Activated T-helper 17 cell treated with anti-CD3 and anti-CD28 coated beads, Interleukin-2, amount 50 U/mL, for 72 hours (primary cell): ENCODE measurements around the gene PSTK. TPM values are rescaled to one million over a fixed set of nuclear protein-coding genes. Genes with fewer than 3 reads are reported as not detected.

ENCODE experiments used
- ATAC-seq: fragments of 150-1000 bp; cut with Tn5 transposase; replicated peaks from 2 replicates; pipeline ENCODE4 v1.10.0; 2021; ENCODE audit warnings: mild to moderate bottlenecking, moderate library complexity
- H3K27ac Mint-ChIP-seq: one replicate; pipeline ENCODE4 v1.8.0; 2022; ENCODE audit warnings: mixed read lengths
- H3K27me3 Mint-ChIP-seq: one replicate; pipeline ENCODE4 v1.8.0; 2022; ENCODE audit warnings: mixed read lengths
- H3K36me3 Mint-ChIP-seq: one replicate; pipeline ENCODE4 v1.8.0; 2022; ENCODE audit warnings: low read depth, mild to moderate bottlenecking, mixed read lengths
- H3K4me1 Mint-ChIP-seq: one replicate; pipeline ENCODE4 v1.8.0; 2022; ENCODE audit warnings: mixed read lengths
- H3K4me3 Mint-ChIP-seq: one replicate; pipeline ENCODE4 v1.8.0; 2022; ENCODE audit warnings: mild to moderate bottlenecking, mixed read lengths
- H3K9me3 Mint-ChIP-seq: one replicate; pipeline ENCODE4 v1.8.0; 2022; ENCODE audit warnings: mixed read lengths
- total RNA-seq, 2 donors: library from RNA; stranded (reverse); gene quantifications; one replicate each; pipeline ENCODE4 v1.2.3, GENCODE V29; 2022

Gene PSTK
- total RNA-seq, 2 donors from 2014 or later: 2.8 to 5.0 TPM

DNA sequence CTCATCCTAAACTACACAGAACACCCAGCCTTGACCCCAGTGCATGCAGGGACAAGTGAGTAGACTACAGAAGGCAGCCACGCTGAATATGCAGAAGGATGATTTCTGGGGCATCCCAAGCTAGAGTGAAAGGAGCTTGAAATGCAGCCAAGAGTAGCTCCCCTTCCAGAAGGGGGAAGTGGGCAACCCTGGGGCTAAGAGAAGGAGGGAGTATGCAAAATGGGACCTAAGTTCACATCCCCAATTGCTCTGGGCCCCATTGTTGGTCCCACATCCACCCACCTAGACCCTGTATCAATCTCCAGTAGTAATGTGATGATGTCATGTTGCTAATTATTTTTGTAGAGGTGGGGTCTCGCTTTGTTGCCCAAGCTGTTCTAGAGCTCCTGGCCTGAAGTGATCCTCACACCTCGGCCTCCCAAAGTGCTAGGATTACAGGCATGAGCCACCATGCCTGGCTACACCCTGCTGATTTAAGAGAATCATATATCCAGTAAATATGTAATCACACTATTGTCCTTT is 5.6 kb upstream of the PSTK start:
- Mint-ChIP-seq H3K27me3 (peaks cover 5% of the 10 kb centered on the region), H3K36me3 (no peaks in the 10 kb centered on the region), H3K9me3 (no peaks in the 10 kb centered on the region), H3K4me3 (no peak overlapping the region), H3K4me1 (no peaks in the 10 kb centered on the region), H3K27ac (no peak overlapping the region)
- ATAC-seq: no peak

DNA sequence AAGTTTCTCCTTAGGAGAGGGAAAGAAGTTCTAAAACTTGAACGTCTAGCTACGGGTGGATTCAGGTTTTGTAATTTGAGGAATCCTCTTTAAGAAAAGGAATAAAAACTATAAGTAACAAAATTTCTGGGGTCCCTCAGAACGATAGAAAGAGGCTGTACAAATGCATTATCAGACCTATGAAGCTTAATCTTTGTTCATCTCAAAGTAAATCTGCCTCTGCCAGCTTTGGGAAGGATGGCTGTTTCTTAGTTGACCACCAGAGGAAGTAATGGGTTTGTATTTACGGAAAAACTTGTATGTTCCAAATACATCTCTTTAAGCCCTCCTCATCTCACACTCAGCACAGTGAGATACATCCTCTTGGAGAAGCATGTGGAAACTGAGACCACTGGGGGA is 864 bp downstream of the PSTK start:
- Mint-ChIP-seq H3K27me3 (no peaks in the 10 kb centered on the region), H3K36me3 (peaks cover 19% of the 10 kb centered on the region), H3K9me3 (no peaks in the 10 kb centered on the region), H3K27ac (peak overlapping the region; percentile 93), H3K4me1 (peaks cover 16% of the 10 kb centered on the region), H3K4me3 (peak overlapping the region; percentile 90)
- no peak for ATAC-seq

DNA sequence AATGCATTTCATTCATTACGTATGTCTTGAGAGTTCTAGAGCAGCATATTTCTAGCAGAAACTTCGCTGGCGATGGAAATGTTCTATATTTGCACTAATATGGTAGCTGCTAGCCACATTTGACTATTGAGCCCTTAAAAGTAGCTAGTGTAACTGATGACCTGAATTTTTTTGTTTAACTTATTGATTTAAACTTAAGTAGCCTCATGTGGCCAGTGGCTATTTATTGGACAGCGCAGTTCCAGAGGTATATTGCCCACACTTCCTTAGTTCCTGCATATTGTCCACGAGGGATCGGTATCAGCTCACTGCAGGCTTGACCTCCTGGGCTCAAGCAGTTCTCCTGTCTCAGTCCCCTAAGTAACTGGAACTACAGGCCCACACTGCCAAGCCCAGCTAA is 3.7 kb downstream of the PSTK start:
- H3K9me3 Mint-ChIP-seq: no peaks in the 10 kb centered on the region
- H3K4me1 Mint-ChIP-seq: peaks cover 16% of the 10 kb centered on the region
- H3K27me3 Mint-ChIP-seq: no peaks in the 10 kb centered on the region
- peaks cover 27% of the 10 kb centered on the region for H3K36me3 Mint-ChIP-seq
- H3K4me3 Mint-ChIP-seq: no peak overlapping the region
- ATAC-seq: no peak
- no peak overlapping the region for H3K27ac Mint-ChIP-seq

DNA sequence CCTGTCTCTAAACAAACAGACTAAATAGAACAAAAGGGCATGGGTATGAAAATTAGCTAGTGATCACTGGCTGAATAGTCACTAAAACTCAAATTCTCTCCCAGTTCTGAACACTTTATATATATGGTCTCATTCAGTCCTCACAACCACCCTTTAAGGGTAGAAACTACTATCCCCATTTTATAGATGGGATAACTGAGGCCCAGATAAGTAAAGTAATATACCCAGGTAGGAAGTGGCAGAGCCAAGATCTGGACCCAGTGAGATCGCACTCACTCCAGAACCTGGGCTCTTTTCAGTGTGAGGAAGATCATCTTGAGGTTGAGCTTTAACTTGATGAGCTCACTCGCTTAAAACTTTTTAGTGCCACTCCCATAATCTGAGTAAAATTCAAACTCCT is 4.5 kb downstream of the PSTK start:
- Mint-ChIP-seq H3K4me1 (peaks cover 16% of the 10 kb centered on the region), H3K36me3 (peaks cover 27% of the 10 kb centered on the region), H3K27me3 (no peaks in the 10 kb centered on the region), H3K9me3 (no peaks in the 10 kb centered on the region), H3K27ac (no peak overlapping the region), H3K4me3 (no peak overlapping the region)
- no peak for ATAC-seq

DNA sequence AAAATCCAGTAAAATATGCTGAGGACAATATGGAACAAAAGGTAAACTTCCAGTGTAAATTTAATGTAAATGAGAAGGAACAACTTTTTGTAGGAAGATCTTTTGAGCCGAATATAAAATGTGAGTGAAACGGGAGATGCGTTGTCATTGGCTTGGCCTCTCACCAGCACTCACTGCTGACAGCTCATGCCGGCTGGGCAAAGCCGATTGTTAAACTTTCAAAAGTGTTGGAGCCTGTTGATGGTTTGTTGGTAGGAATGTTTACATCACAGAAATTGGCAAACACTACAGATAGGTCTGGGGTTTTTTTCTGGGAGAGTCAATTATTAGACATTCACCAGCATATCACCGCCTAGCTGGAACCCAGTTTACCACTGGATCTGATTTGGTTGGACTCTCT is 6.1 kb downstream of the PSTK start:
- peaks cover 36% of the 10 kb centered on the region for H3K36me3 Mint-ChIP-seq
- ATAC-seq: no peak
- no peaks in the 10 kb centered on the region for H3K27me3 Mint-ChIP-seq
- H3K27ac Mint-ChIP-seq: no peak overlapping the region
- H3K4me3 Mint-ChIP-seq: no peak overlapping the region
- peaks cover 2% of the 10 kb centered on the region for H3K4me1 Mint-ChIP-seq
- no peaks in the 10 kb centered on the region for H3K9me3 Mint-ChIP-seq

DNA sequence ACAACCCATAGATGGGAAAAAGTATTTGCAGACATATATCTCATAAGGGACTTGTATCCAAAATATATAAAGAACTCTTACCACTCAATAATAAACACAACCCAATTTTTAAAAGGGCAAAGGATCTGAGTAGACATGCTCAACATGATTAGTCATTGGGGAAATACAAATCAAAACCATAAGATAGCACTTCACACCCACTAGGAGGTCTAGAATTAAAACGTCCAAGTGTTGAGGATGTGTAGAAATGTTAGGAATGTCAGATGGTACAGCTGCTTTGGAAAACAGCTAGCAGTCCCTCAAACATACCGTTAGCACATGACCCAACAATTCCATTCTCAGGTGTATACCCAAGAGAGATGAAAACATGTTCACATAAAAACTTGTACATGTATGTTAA is 8.3 kb downstream of the PSTK start:
- Mint-ChIP-seq H3K4me3 (no peak overlapping the region), H3K4me1 (no peaks in the 10 kb centered on the region), H3K36me3 (peaks cover 51% of the 10 kb centered on the region), H3K27ac (no peak overlapping the region), H3K27me3 (no peaks in the 10 kb centered on the region), H3K9me3 (no peaks in the 10 kb centered on the region)
- ATAC-seq: no peak

DNA sequence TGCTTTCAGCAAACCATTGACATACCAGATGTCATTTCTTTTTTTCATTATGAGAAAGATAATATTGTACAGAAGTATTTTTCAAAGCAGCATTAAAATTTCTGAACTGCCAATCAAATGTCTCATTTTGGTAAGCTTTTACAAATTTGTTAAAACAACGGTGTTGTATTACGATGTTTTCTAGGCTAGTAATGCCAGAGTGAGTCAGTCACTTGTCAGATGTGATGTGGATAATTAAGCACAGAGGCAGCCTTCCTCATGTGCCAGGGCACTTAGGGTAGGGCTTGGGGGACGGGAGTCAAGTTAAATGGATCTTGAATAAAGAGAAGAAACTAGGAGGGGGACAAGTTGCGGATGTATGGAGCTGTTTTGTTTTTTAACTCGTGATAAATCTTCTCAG is 10.1 kb downstream of the PSTK start:
- Mint-ChIP-seq H3K4me1 (no peaks in the 10 kb centered on the region), H3K27me3 (no peaks in the 10 kb centered on the region), H3K27ac (peak overlapping the region; percentile 14), H3K9me3 (no peaks in the 10 kb centered on the region), H3K4me3 (no peak overlapping the region), H3K36me3 (peaks cover 54% of the 10 kb centered on the region)
- ATAC-seq: no peak

DNA sequence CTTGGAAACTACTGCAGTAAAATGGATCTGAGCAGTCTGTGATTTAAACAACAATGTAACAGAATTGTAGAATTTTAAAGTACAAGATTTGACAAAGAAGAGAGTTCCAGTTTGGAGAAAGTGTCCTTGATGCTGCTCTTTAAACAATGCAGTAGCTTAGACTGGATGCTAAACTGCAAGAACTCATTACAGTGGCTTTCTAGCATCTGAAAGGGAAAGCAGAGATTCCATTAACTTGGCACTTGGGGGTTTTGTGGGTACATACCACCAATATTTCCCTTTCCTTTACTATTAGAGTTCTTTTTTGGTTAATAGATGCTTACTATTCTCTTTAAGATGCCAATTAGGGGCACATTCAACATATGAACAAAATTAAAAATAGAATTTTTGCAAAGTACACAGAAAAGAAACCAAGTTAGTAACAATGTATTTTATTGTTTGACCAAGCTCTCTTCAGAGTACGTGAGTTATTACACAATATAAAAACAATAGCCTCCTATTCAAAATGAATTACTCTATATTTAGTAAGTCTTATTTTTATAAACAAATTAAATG is 11.9 kb downstream of the PSTK start:
- Mint-ChIP-seq H3K27me3 (no peaks in the 10 kb centered on the region), H3K4me3 (no peak overlapping the region), H3K4me1 (no peaks in the 10 kb centered on the region), H3K36me3 (peaks cover 63% of the 10 kb centered on the region), H3K9me3 (no peaks in the 10 kb centered on the region), H3K27ac (no peak overlapping the region)
- no peak for ATAC-seq

DNA sequence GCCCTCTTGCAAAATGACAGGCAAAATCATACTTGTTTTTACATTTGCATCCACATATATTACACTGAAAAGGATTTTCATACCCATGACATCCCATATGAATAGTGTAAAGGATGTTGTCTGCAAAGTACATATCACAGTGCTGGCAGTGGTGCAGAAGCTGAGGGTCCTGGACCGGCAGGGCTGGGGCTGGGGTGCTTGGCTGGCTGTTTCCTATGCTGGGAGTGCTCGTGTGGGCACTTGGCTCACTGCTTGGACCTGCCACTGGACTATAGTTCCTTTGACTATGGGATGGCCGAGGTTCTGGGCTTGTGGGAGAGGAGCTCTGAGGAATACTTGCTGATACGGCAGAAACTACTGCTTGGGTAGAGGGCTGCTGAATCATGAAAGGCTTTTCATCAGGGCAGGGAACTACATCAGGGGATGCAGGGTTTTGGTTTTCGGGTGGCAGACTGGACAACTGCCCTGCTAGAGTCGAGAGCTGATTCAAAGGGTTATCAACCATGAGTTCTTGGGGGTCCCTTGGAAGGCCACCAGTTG is 13.7 kb downstream of the PSTK start:
- no peak for ATAC-seq
- H3K4me1 Mint-ChIP-seq: no peaks in the 10 kb centered on the region
- H3K9me3 Mint-ChIP-seq: no peaks in the 10 kb centered on the region
- no peaks in the 10 kb centered on the region for H3K27me3 Mint-ChIP-seq
- H3K27ac Mint-ChIP-seq: no peak overlapping the region
- H3K4me3 Mint-ChIP-seq: no peak overlapping the region
- H3K36me3 Mint-ChIP-seq: peaks cover 78% of the 10 kb centered on the region

DNA sequence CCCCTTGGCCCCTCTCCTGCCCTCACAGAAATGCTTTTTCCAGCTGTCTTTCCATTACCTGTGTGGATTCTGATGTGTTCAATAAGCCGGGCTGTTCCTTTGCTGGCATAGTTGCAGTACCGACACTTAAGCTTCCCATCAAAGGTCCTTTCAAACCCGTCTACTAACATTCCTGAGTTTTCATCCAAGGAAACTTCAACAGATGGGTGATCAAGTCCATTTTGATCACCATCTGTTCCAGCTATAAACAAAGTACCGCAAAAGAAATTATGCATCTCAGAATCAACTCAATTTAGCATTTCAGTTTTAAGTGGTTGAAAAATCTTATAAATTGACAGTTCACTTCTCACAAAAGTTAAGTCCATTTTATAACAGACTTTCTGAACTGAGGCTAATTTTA is 15.7 kb downstream of the PSTK start:
- Mint-ChIP-seq H3K9me3 (no peaks in the 10 kb centered on the region), H3K27me3 (no peaks in the 10 kb centered on the region), H3K4me1 (peaks cover 14% of the 10 kb centered on the region), H3K27ac (no peak overlapping the region), H3K36me3 (peaks cover 76% of the 10 kb centered on the region), H3K4me3 (no peak overlapping the region)
- ATAC-seq: no peak

DNA sequence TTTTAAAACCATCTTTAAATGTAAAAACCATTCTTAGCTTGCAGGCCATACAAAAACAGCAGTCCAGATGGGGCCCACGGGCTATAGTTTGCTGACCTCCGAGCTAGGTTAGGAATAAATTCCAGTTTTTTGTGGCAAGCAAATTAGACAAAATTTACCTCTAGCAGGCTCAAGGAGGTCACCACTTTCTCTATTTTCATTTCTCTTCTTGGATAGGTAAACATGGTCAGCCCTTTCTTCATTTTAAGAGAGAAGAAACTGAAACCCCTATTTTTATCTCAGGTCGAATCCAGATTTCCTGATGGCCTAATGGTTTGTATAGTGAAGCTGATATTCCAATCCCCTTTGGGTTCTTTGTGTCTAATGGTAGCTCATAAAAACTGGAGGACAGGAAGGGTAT is 17.7 kb downstream of the PSTK start:
- Mint-ChIP-seq H3K27ac (no peak overlapping the region), H3K36me3 (peaks cover 77% of the 10 kb centered on the region)
- no peak for ATAC-seq

DNA sequence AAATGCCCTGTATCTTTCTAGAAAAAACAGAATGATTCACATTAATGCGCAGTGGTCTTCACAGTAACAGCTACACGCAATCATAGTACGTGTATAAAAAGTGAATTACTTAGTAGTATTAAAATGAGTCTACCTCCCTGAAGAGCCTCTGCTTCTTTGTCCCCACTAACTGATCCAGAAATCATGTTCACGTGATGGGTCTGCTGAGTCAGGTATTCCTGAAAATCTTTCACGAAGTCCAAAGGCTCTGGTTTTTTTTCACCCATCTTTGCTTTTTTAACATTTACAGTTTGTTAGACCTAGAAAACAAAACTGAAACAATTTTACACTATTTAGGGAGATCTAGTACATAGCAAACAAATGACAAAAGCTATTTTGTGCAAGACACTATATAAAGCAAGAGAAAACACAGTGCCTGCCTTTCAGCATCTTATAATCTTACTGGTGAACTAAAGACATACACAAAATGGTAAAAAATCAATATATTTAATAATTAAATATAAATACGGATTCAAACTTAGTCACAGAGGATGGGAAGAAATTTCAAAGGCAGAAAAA is 18.2 kb downstream of the PSTK start:
- no peak for ATAC-seq
- Mint-ChIP-seq H3K4me1 (peaks cover 21% of the 10 kb centered on the region), H3K4me3 (no peak overlapping the region), H3K27ac (no peak overlapping the region), H3K27me3 (no peaks in the 10 kb centered on the region), H3K9me3 (no peaks in the 10 kb centered on the region), H3K36me3 (peaks cover 71% of the 10 kb centered on the region)

More for the DNA sequence above, 17.7 kb downstream of the PSTK start:
- Mint-ChIP-seq H3K27me3 (no peaks in the 10 kb centered on the region), H3K4me1 (peaks cover 21% of the 10 kb centered on the region), H3K9me3 (no peaks in the 10 kb centered on the region), H3K4me3 (no peak overlapping the region)

DNA sequence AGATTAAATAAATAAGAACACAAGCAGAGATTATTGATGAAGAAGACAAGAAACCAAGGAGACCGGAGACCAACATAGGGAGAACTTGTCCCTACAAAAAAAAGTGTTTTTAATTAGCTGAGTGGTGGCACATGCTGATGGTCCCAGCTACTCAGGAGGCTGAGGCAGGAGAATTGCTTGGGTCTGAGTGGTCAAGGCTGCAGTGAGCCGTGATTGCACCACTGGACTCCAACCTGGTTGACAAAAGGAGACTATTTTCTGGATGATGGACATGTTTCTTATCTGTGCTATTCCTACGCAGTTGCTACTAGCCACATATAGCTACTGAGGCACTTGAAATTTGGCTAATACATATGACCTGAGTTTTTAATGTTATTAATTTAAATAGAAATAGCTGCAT is 18.7 kb downstream of the PSTK start:
- ATAC-seq: no peak
- H3K27ac Mint-ChIP-seq: no peak overlapping the region
- H3K9me3 Mint-ChIP-seq: no peaks in the 10 kb centered on the region
- no peak overlapping the region for H3K4me3 Mint-ChIP-seq
- peaks cover 21% of the 10 kb centered on the region for H3K4me1 Mint-ChIP-seq
- H3K27me3 Mint-ChIP-seq: no peaks in the 10 kb centered on the region
- H3K36me3 Mint-ChIP-seq: peaks cover 66% of the 10 kb centered on the region

DNA sequence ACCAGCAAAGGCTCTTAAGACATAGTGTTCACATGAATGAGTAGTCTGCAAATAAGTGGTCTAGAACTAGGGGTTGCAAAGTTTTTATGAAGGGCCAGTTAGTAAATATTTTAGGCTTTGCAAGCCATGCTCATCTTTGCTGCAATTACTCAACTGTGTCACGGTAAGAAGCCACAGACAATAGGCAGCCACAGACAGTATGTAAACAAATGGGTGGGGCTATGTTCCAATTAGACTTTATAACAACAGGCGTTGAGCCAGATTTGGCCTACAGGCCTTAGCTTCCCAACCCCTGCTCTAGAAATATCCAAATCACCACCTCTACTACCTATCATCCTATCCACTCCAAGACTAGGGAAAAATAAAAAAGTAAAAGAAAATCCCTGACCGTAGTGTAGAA is 19.1 kb downstream of the PSTK start:
- H3K27ac Mint-ChIP-seq: peak overlapping the region; percentile 13
- peaks cover 62% of the 10 kb centered on the region for H3K36me3 Mint-ChIP-seq
- no peak overlapping the region for H3K4me3 Mint-ChIP-seq
- H3K9me3 Mint-ChIP-seq: no peaks in the 10 kb centered on the region
- peaks cover 21% of the 10 kb centered on the region for H3K4me1 Mint-ChIP-seq
- no peaks in the 10 kb centered on the region for H3K27me3 Mint-ChIP-seq
- no peak for ATAC-seq

DNA sequence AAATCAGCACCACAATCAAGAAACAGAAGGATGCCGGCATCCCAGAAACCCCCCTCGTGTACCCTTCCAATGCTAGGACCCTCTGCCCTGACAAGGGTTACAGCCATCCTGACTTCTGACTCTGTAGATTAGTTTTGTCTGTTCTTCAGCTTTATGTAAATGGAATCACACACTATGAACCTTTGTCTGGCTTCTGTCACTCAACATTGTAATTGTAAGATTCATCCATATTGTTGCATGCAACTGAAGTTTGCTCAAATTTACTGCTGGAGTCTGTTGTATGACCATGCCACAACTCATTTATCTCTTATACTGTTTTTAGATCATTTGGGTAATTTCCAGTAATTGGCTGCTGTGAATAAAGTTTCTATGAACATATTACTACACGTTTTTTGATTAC is 20.0 kb downstream of the PSTK start:
- H3K4me3 Mint-ChIP-seq: peak overlapping the region; percentile 1
- peaks cover 54% of the 10 kb centered on the region for H3K36me3 Mint-ChIP-seq
- peaks cover 21% of the 10 kb centered on the region for H3K4me1 Mint-ChIP-seq
- no peaks in the 10 kb centered on the region for H3K27me3 Mint-ChIP-seq
- ATAC-seq: peak; percentile 37
- no peaks in the 10 kb centered on the region for H3K9me3 Mint-ChIP-seq
- peak overlapping the region; percentile 13 for H3K27ac Mint-ChIP-seq
